ENCODE data around the gene CRAMP1. TPM values are rescaled to one million over a fixed set of nuclear protein-coding genes. Genes with fewer than 3 reads are reported as not detected.

Gene CRAMP1
- total and polyA plus RNA-seq, 2 donors (not counting 3 experiments of a cell fraction or from before 2014, with no cell fraction given) = 21.5 to 30.8 TPM

DNA sequence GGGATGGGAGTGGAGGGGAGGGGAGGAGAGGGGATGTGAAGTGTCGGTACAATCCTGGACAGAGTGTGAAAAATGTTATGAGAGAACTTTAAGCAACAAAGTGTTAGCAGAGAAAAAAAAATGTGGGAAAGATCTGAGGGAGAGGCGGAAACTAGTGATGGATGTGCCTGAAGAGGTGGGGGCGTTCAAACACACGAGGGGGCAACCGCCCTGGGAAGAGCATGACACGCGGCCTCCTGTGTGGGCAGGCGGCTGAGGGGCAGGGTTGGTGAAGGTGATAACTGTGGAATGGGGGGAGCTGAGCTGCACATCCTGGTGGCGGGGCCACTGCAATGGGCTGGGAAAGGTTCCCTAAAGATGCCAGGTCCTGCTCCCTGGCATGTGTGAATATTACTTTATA, 30.4 kb upstream of the CRAMP1 start:
- TF ChIP-seq POLR2A (IDR thresholded peaks at IDR 0.05; ENCODE audit: low read depth, low read length) (no peak), MYC (IDR thresholded peaks at IDR 0.05; ENCODE audit: low read depth, low read length) (no peak), JUN (IDR thresholded peaks at IDR 0.05; ENCODE audit: borderline replicate concordance, insufficient read depth, insufficient read length, low read depth) (no peak), FOS (IDR thresholded peaks at IDR 0.05; ENCODE audit: borderline replicate concordance, insufficient read depth, low read length) (no peak), EZH2 (IDR thresholded peaks at IDR 0.05; ENCODE audit: borderline replicate concordance, low read depth, low read length, severe bottlenecking) (no peak), GATA2 (IDR thresholded peaks at IDR 0.05; ENCODE audit: insufficient read depth, insufficient read length, low read depth, low read length) (no peak)
- TF ChIP-seq, protein P1, sequence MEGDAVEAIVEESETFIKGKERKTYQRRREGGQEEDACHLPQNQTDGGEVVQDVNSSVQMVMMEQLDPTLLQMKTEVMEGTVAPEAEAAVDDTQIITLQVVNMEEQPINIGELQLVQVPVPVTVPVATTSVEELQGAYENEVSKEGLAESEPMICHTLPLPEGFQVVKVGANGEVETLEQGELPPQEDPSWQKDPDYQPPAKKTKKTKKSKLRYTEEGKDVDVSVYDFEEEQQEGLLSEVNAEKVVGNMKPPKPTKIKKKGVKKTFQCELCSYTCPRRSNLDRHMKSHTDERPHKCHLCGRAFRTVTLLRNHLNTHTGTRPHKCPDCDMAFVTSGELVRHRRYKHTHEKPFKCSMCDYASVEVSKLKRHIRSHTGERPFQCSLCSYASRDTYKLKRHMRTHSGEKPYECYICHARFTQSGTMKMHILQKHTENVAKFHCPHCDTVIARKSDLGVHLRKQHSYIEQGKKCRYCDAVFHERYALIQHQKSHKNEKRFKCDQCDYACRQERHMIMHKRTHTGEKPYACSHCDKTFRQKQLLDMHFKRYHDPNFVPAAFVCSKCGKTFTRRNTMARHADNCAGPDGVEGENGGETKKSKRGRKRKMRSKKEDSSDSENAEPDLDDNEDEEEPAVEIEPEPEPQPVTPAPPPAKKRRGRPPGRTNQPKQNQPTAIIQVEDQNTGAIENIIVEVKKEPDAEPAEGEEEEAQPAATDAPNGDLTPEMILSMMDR (IDR thresholded peaks at IDR 0.05; ENCODE audit: extremely low read depth in 1 of 2, insufficient read depth in 1 of 2, low read depth in 1 of 2, low read length in 2 of 2) = no peak
- no peak overlapping the region for H3K9ac ChIP-seq (replicated peaks; ENCODE audit: extremely low read depth, insufficient read depth, low read length)
- CTCF ChIA-PET = no interaction called here
- POLR2A ChIA-PET = no interaction called here
- H2AFZ ChIP-seq (ENCODE audit: low read depth, low read length) = no peak overlapping the region
- no peaks in the 10 kb centered on the region for H3K9me3 ChIP-seq (replicated peaks; ENCODE audit: control insufficient read depth, insufficient read depth, low read length)
- no peak for DNase-seq (ENCODE audit: low read depth, low spot score)
- BruUV-seq (replicated peaks) = no TSS peak
- peaks cover 0 to 11% of the 10 kb centered on the region in 2 experiments for H3K36me3 ChIP-seq (ENCODE audit: control insufficient read depth in 2 of 2, extremely low read depth in 1 of 2, insufficient read depth in 2 of 2, low read length in 2 of 2)
- FAIRE-seq = no peak
- intact Hi-C loops (cut with micrococcal nuclease) (no loop called here), dilution Hi-C loops (cut with MboI; ENCODE audit: extremely low pct_ligation_motif_present, low sequenced_read_pairs) (no loop called here)
- H3K27ac ChIP-seq (ENCODE audit: insufficient read depth, low read depth, low read length) = no peak overlapping the region
- H3K79me2 ChIP-seq (ENCODE audit: control insufficient read depth, insufficient read depth, low read length) = no peaks in the 10 kb centered on the region
- no peak overlapping the region for H3K4me2 ChIP-seq (ENCODE audit: insufficient read depth, low read length)
- no peaks in the 10 kb centered on the region for H3K27me3 ChIP-seq (ENCODE audit: control insufficient read depth in 2 of 2, insufficient read depth in 2 of 2, low read length in 2 of 2)
- no peak overlapping the region for H3K4me3 ChIP-seq (replicated peaks in 1 of 3; ENCODE audit: insufficient read depth in 1 of 3, low read depth in 1 of 3, low read length in 3 of 3)
- no peaks in the 10 kb centered on the region for H4K20me1 ChIP-seq (replicated peaks; ENCODE audit: control insufficient read depth, extremely low read depth, insufficient read depth, low read length)
- H3K9me1 ChIP-seq (replicated peaks; ENCODE audit: control insufficient read depth, extremely low read depth, insufficient read depth, low read length) = no peaks in the 10 kb centered on the region
- H3K4me1 ChIP-seq (ENCODE audit: control insufficient read depth, extremely low read depth, insufficient read depth, low read length) = no peaks in the 10 kb centered on the region

DNA sequence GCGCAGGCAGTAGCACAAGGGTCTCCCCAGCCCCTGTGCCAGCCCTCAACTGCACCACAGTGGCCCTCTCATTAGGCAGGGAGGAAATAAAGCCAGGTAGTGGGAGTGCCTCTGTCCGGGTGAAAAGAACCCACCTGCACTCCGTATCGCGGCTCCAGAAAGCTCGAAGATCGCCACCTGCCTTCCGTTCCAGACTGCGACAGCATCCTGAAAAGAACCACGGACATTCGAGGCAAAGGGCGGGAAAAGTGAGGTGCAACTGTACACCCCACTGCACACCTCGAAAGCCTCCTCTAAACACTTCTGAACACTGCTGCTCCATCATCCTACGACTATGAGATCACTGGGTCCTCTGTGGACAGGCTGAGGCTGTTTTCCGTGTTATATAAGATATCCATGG, 29.0 kb upstream of the CRAMP1 start:
- intact Hi-C loops (cut with micrococcal nuclease) (no loop called here), dilution Hi-C loops (cut with MboI; ENCODE audit: extremely low pct_ligation_motif_present, low sequenced_read_pairs) (no loop called here)
- Histone ChIP-seq H4K20me1 (replicated peaks; ENCODE audit: control insufficient read depth, extremely low read depth, insufficient read depth, low read length) (no peaks in the 10 kb centered on the region), H3K9me3 (replicated peaks; ENCODE audit: control insufficient read depth, insufficient read depth, low read length) (no peaks in the 10 kb centered on the region), H3K36me3 (ENCODE audit: control insufficient read depth in 2 of 2, extremely low read depth in 1 of 2, insufficient read depth in 2 of 2, low read length in 2 of 2) (peaks cover 0 to 15% of the 10 kb centered on the region in 2 experiments), H3K27ac (ENCODE audit: insufficient read depth, low read depth, low read length) (no peak overlapping the region), H3K4me2 (ENCODE audit: insufficient read depth, low read length) (no peak overlapping the region), H3K9ac (replicated peaks; ENCODE audit: extremely low read depth, insufficient read depth, low read length) (no peak overlapping the region), H3K9me1 (replicated peaks; ENCODE audit: control insufficient read depth, extremely low read depth, insufficient read depth, low read length) (no peaks in the 10 kb centered on the region), H2AFZ (ENCODE audit: low read depth, low read length) (no peak overlapping the region), H3K27me3 (ENCODE audit: control insufficient read depth in 2 of 2, insufficient read depth in 2 of 2, low read length in 2 of 2) (no peaks in the 10 kb centered on the region), H3K4me3 (replicated peaks in 1 of 3; ENCODE audit: insufficient read depth in 1 of 3, low read depth in 1 of 3, low read length in 3 of 3) (no peak overlapping the region), H3K4me1 (ENCODE audit: control insufficient read depth, extremely low read depth, insufficient read depth, low read length) (no peaks in the 10 kb centered on the region), H3K79me2 (ENCODE audit: control insufficient read depth, insufficient read depth, low read length) (no peaks in the 10 kb centered on the region)
- TF ChIP-seq POLR2A (IDR thresholded peaks at IDR 0.05; ENCODE audit: low read depth, low read length) (no peak), EZH2 (IDR thresholded peaks at IDR 0.05; ENCODE audit: borderline replicate concordance, low read depth, low read length, severe bottlenecking) (no peak), FOS (IDR thresholded peaks at IDR 0.05; ENCODE audit: borderline replicate concordance, insufficient read depth, low read length) (no peak), MYC (IDR thresholded peaks at IDR 0.05; ENCODE audit: low read depth, low read length) (no peak)
- TF ChIP-seq, protein P1 (IDR thresholded peaks at IDR 0.05; ENCODE audit: extremely low read depth in 1 of 2, insufficient read depth in 1 of 2, low read depth in 1 of 2, low read length in 2 of 2) = no peak
- CTCF ChIA-PET = no interaction called here
- POLR2A ChIA-PET = no interaction called here
- DNase-seq (ENCODE audit: low read depth, low spot score) (no peak), FAIRE-seq (no peak)
- BruUV-seq (replicated peaks) = no TSS peak
